GM19372 (cell line): ENCODE results near the gene BHLHA15.

Experiments
- ATAC-seq: cut with Tn5 transposase; IDR thresholded peaks from one replicate; pipeline ENCODE4 v1.9.1; 2021; ENCODE audit warnings: mild to moderate bottlenecking, low read depth, moderate library complexity; ENCODE audit not compliant: unreplicated experiment

The BHLHA15 gene

DNA sequence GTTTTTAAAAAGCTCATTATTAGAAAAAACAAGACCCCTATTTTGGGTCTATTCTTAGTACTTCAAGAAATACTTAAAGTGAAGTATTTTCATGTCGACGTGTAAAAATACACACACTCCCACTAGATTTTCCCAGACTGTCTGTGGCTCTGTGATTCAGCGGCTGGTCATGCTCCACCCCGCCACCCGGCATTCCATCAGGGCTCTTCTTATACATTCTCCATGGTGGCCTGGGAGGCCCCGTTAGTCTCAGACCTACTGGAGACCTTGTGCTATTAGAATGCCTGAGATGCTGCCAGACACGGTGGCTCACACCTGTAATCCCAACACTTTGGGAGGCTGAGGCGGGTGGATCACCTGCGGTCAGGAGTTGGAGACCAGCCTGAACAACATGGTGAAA lies 27.7 kb downstream of the BHLHA15 start:
- no peak for ATAC-seq

DNA sequence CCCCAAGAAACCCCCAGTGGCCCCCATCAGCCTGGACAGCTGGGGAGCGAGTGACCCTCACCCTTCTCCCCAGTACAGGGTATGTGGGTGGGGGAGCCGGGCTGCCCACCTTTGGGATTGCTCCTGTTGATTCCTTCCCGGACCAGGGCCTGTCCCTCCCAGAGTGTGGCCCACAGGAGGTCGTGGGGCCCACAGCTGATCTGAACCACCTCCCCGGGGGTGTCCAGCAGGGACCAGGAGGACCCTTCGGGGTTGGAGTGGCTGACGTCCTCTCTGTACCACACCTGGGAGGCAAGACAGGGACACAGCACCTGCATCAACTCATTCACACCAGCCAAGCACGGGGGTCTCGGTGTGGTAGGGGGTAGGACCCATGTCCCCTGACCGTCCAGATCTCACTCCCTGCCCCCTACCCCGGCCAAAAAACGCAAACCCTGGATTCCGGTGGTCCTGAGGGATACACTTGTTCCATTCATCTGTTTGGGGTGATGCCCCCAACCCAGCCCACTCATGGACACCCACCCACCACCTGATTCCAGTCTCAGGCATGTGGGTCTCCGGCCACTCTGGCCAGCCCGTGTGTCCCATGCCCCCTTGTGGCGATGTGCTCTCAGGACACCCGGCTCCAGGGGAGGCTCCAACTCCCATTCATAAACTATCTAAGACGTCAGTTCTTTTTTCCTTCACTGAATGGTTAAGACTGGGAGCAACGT lies 29.9 kb downstream of the BHLHA15 start:
- no peak for ATAC-seq

GRCh38 chr7:98241674-98242241 lies 30.5 kb downstream of the BHLHA15 start:
- no peak for ATAC-seq

DNA sequence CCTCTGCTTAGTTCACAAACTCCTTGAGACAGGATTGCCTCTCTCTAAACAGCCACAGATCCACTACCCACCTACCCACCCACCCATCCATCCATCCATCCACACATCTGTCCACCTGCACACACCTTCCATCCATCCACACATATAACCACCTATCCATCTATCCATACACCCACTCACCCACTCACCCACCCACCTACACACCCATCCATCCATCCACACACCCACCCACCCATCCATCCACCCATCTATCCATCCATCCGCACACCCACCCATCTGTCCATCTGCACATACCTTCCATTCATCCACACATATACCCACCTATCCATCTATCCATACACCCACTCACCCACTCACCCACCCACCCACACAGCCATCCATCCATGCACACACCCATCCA lies 31.1 kb downstream of the BHLHA15 start:
- ATAC-seq: no peak

DNA sequence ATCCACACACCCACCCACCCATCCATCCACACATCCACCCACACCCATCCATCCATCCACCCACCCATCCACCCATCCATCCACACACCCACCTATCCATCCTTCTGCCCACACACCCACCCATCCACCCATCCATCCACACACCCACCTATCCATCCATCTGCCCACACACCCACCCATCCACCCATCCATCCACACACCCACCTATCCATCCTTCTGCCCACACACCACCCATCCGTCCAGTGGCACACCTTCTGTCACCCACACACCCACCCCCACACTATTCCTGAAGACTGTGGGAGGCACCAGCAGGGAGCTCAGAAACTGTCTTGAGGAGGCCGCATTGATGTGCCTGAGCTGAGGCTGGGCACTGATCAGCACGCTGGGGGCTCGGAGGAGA lies 31.7 kb downstream of the BHLHA15 start:
- no peak for ATAC-seq

DNA sequence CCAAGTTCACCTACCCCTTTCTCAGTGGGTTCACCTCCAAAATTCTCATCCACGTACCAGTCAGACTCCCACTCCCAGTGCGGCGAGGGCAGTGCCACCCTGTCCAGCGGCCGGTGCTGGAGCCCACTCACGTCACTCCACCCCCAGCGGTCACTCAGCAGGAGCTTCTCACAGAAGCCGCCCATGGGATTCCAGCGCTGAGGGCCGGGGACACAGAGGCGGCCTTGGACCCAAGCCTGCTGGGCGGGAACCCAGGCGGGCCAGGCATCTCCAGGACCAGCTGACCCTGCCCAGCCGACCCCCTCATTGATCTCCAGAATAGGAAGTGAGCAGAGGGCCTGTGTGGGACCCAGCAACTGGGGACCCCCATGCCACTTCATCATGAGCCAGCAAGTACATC lies 33.6 kb downstream of the BHLHA15 start:
- ATAC-seq: no peak

- no peak for ATAC-seq
Measured at GRCh38 chr7:98248156-98248555, 36.9 kb downstream of the BHLHA15 start.

DNA sequence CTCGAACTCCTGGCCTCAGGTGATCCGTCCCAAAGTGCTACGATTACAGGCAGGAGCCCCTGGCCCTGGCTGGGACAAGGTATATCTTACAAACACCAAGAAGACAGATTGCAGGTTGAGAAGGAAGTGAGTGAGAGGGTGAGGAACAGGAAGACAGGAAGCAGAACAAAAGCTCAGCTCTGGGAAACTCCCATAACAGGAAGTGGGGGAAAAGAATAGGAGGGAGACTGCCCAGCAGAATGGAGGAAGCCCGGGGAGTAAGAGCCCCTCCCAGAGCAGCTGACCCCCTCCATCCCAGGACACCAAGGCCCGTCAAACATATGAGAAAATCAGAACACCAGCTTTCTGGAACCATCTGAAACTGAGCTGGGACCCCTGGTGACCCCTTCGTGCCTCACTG lies 37.9 kb downstream of the BHLHA15 start:
- no peak for ATAC-seq

GRCh38 chr7:98250789-98251188 lies 39.5 kb downstream of the BHLHA15 start:
- ATAC-seq: no peak

GRCh38 chr7:98251231-98251600 lies 40.0 kb downstream of the BHLHA15 start:
- peak; percentile 18 for ATAC-seq

DNA sequence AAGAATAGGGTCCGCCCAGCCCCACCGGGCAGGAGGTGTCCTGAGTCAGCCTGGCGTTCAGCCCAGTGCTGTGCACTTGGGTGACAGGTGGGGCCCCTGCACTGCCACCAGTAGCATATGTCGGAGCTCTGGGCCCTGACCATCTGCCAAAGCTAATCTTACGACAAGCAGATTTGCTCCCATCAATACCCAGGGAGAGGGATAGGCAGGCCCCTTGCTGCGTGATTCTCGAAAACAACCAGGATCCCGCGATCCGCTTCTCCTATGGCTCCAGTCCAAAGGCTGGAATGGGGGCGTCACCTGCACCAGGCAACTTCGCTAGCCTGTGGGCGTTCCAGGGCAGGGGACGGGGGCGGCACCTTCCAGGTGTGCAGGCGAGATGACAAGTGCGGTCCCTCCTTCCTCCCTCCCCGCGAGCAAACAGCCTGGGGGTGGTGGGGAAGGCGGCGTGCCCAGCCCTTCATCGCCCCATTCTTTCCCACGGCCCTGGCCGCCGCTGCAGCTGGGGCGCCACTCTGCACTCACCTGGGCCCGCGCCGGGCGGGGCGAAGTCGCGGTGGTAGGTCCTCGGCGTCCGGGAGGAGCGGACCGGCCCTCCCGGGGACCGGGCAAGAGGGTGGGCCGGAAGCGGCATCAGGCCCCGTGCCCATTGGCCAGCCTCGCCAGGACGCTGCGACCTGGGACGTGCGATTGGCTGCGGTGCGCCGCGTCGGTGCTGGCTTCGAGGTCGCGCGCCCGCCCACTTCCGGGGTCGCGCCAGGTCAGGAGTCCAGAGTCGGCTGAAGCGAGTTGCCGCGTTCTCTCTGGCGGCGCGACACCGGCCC lies 40.6 kb downstream of the BHLHA15 start, which contains the start of gene TECPR1:
Gene TECPR1 (minus strand): TSS at position 632 of the 824 bp plus-strand sequence. CDS start 6,086 bp downstream, outside the sequence.
- peak; percentile 96 for ATAC-seq

DNA sequence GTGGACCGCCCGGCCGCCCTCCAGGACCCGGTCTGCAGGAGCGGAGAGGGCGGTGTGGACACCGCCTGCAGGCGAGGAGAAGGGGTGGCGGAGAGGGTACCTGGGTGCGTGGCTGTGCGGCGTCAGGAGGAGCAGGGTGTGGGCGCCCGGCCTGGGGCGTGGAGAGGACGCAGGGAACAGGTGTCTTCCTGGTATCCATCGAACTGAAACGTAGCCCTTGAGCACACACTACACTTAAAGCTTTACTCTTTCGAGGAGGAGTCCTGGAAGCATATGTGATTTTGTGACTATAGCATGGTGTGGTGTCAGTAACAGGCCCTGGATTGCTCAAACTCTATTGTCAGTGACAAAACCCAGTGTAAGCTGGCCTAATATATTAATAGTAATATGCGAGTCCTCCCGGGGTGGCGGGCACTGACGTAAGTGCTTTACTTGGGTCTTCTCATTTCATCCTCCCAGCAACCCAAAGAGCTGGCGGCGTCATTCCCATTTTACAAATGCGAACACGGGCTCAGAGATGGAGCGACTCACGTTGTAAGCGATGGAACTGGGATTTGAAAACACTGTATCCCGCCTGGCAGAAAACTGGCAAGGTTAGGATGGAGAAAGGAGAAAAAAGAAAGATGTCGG lies 41.3 kb downstream of the BHLHA15 start:
- no peak for ATAC-seq

DNA sequence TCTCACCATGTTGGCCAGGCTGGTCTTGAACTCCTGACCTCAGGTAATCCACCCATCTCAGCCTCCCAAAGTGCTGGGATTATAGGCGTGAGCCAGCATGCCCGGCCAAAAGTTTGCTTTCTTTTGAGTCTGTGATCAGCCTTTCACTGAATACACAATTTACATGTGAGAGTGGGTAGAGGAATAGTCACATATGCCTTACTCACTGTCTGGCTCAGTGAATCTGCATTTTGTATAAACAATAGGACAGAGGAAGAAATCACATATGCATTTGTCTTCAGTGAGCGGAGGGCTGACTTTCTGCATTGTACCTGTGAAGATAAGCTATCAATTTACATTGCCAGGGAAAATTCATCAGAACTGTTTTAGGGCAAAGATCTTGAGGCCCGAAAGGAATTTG lies 43.3 kb downstream of the BHLHA15 start:
- no peak for ATAC-seq

DNA sequence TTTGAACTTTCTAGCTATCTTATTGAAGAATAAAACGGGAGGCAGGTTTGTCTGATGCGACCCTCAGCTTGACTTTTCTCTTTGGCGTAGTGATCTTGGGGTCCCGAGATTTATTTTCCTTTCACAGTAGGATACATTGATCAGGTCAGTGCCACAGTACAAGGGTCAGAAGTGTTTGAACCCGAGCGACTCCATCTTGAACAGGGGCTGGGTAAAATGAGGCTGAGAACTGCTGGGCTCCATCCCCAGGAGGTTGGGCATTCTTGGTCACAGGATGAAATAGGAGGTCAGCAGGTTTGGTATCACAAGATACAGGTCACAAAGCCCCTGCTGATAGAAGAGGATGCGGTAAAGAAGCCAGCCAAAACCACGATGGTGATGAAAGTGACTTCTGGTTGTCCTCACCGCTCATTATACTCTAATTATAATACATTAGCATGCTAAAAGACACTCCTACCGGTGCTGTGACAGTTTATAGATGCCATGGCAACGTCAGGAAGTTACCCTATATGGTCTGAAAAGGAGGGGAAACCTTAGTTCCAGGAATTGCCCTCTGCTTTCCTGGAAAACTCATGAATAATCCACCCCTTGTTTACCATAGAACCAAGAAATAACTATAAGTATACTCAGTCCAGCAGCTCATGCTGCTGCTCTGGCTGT lies 43.8 kb downstream of the BHLHA15 start:
- ATAC-seq: no peak

GRCh38 chr7:98256431-98256830 lies 45.2 kb downstream of the BHLHA15 start:
- ATAC-seq: no peak

DNA sequence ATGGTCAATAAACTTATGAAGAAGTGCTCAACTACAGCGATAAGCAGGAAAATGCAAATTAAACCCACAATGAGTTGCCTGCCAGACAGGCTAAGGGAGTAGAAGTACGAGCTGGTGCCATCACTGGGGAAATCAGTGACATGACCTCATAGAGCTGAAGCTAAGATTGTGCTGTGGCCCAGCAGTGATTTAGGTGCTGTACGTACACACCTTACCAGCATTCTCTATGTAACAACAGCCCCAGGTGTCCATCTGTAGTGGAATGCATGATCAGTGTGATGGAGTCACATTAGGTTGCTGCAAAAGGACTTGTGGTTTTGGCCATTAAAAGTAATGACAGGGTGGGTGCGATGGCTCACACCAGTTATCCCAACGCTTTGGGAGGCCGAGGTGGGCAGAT lies 46.5 kb downstream of the BHLHA15 start:
- ATAC-seq: no peak
